Measurements from ENCODE around the gene RPL26.
"Not testable (repeated sequence)": the region's sequence is repeated elsewhere in the genome, so short reads cannot be mapped to it uniquely, and the experiment has no call there.

RPL26 gene

DNA sequence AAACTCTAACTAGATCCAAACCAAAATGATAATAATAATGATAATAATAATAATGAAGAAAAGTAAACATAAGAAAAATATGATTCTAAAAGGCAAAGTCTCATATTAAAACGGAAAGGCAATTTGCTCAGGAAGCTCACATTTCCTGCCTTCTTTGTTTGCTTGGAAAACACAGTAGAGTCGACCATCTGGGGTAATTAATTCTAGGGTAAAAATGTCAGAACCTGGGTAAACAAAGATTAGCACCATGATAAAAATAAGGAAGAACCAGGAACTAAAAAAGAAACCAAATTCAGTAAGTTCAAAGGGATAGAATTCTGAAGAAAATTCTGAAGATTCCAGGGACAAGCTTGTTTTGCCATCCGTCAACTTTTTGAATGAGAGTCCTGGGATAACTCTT is 22.7 kb downstream of the RPL26 start:
- no peak for DNase-seq (ENCODE audit: insufficient read length)

DNA sequence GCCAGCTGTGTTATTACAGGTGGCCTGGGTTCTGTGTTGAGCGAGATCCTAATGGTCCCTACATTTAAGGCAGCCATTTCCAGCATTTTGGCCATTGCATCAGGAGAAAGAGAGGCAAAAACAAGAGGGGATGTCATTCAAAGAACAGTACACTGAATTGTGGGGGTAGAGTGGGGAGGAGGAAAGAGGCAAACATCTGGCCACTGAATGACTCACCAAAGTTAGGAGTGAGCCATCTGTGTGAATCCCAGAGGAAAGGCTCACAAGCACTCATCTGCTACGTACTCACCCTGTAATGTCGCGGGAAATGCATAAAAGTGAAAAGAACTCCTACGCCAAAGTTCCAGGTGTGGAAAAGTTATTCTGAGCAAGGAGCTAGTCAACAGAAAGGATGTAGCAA is 23.2 kb downstream of the RPL26 start:
- no peak for DNase-seq (ENCODE audit: insufficient read length)
- FAIRE-seq, result no peak
- no peak for TF ChIP-seq POLR2AphosphoS5 (IDR thresholded peaks at IDR 0.05; ENCODE audit: low read depth, low read length)
- no peak for TF ChIP-seq POLR2A (IDR thresholded peaks at IDR 0.05; ENCODE audit: low read depth, low read length)
- TF ChIP-seq TAF1 (IDR thresholded peaks at IDR 0.05; ENCODE audit: borderline replicate concordance, low read depth, low read length), result no peak

More for the DNA sequence above, 22.7 kb downstream of the RPL26 start:
- FAIRE-seq, result no peak
- TF ChIP-seq POLR2A (IDR thresholded peaks at IDR 0.05; ENCODE audit: low read depth, low read length) (no peak), TAF1 (IDR thresholded peaks at IDR 0.05; ENCODE audit: borderline replicate concordance, low read depth, low read length) (no peak), POLR2AphosphoS5 (IDR thresholded peaks at IDR 0.05; ENCODE audit: low read depth, low read length) (no peak)

DNA sequence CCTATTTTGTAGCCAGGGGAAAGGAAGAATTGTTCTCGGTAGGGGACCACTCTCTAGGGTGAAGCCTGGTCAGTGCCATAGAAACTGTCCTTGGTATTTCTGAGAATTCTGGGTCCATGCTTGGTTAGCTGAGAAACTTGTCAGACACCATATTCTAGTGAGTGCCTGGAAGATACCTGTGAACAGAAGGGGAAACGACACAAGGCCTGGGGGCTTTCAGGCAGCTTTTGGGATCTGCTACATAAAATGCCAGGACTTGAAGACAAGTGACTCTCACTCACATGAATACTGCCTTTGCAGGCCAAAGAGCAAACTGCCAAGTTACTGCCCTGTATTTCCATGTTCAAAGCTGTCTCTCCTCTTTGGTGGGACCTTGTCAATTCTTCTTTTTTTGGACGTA is 25.1 kb downstream of the RPL26 start:
- FAIRE-seq (no peak), DNase-seq (ENCODE audit: insufficient read length) (no peak)
- TF ChIP-seq TAF1 (IDR thresholded peaks at IDR 0.05; ENCODE audit: borderline replicate concordance, low read depth, low read length) (no peak), POLR2A (IDR thresholded peaks at IDR 0.05; ENCODE audit: low read depth, low read length) (no peak), POLR2AphosphoS5 (IDR thresholded peaks at IDR 0.05; ENCODE audit: low read depth, low read length) (no peak)

DNA sequence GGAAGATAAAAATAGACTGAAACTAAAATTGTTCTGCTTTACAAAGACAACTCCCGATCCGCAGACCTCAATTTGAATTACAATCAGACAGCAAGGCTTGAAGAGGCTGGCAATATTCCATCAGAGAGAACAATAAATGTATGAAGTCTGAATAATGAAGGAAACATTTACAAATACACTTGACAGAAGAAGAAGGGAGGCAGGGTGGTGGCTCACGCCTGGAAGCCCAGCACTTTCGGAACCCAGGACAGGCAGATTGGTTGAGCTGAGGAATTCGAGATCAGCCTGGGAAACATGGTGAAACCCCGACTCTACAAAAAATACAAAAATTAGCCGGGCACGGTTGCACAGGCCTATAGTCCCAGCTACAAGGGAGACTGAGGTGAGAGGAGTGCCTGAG is 28.8 kb downstream of the RPL26 start:
- DNase-seq (ENCODE audit: insufficient read length), result no peak
- FAIRE-seq, result no peak
- TF ChIP-seq POLR2A (IDR thresholded peaks at IDR 0.05; ENCODE audit: low read depth, low read length) (no peak), TAF1 (IDR thresholded peaks at IDR 0.05; ENCODE audit: borderline replicate concordance, low read depth, low read length) (no peak), POLR2AphosphoS5 (IDR thresholded peaks at IDR 0.05; ENCODE audit: low read depth, low read length) (no peak)

DNA sequence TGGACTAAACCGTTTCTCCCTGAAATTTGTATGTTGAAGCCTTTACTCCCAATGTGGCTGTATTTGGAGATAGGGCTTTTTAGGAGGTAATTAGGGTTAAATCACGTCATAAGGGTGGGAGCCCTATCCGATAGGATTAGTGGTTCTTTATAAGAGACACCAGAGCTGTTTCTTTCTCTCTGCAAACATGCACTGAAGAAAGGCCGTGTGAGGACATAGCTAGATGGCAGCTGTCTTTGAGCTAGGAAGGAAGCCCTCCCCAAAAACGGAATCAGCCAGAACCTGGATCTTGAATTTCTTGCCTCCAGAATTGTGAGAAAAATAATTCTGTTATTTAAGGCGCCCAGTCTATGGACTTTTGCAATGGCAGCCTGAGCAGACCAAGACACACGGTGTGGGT is 29.3 kb downstream of the RPL26 start:
- FAIRE-seq (no peak), DNase-seq (ENCODE audit: insufficient read length) (no peak)
- no peak for TF ChIP-seq POLR2A (IDR thresholded peaks at IDR 0.05; ENCODE audit: low read depth, low read length)
- TF ChIP-seq POLR2AphosphoS5 (IDR thresholded peaks at IDR 0.05; ENCODE audit: low read depth, low read length), result no peak
- no peak for TF ChIP-seq TAF1 (IDR thresholded peaks at IDR 0.05; ENCODE audit: borderline replicate concordance, low read depth, low read length)

DNA sequence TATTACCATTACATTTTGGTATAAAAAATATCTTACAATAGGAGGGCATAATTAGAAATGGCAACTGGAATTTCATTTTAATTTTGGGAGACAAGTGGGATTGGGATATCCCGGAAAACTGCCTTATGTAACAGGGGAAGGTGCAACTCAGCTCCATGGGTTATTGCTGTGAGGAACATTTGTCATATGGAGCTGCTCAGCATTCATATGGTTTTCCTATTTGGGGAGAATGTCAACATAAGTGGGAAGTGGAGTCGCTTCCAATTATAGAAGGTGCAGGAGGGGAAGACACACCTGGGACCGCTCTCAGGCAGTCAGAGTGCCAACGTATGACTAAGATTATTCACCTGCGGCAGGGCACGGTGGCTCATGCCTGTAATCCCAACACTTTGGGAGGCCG is 32.7 kb downstream of the RPL26 start:
- FAIRE-seq, result no peak
- TF ChIP-seq POLR2A (IDR thresholded peaks at IDR 0.05; ENCODE audit: low read depth, low read length) (no peak), POLR2AphosphoS5 (IDR thresholded peaks at IDR 0.05; ENCODE audit: low read depth, low read length) (no peak), TAF1 (IDR thresholded peaks at IDR 0.05; ENCODE audit: borderline replicate concordance, low read depth, low read length) (no peak)

DNA sequence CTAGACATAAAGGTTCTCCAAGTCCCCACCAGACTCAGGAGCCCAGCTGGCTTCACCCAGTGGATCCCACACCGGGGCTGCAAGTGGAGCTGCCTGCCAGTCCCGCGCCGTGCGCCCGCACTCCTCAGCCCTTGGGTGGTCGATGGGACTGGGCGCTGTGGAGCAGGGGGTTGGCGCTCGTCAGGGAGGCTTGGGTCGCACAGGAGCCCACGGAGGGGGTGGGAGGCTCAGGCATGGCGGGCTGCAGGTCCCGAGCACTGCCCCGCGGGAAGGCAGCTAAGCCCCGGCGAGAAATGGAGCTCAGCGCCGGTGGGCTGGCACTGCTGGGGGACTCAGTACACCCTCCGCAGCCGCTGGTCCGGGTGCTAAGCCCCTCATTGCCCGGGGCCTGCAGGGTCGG is 36.0 kb downstream of the RPL26 start:
- not testable (repeated sequence) for FAIRE-seq; DNase-seq (ENCODE audit: insufficient read length)

More for the DNA sequence above, 32.7 kb downstream of the RPL26 start:
- no peak for DNase-seq (ENCODE audit: insufficient read length)

DNA sequence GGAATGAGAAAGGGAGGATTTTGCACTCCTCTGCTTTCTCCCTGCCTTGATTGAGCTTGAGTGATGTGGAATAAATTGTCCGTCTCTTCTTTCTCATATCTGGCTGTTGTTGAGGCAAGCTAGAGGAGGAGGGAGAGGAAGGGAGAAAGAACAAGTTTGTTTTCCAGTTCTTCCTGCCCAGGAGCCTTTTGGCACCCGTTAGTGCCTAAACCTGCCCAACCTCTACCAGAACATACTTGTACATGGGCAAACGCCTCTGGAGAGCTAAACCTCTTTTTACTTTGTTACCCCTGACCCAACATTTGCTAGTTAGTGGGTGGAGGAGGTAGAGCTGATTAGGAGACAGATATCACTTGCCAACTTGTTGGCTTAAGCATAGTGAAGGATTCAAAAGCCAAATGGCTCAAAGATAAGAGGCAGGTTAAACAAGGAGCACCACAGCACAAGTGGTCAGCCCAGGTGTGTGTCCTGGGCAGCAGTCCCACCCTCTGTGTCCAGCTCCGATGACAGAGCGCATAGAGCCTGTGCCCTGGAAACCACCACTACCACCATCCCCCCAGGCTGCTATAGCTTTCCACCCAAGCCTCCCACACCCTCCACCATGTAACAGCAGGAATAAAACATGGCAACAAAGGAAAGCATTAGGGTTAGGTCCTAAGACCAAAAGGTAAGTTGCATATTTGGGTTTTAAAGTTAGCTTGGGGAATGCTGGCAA is 36.9 kb downstream of the RPL26 start:
- DNase-seq (ENCODE audit: insufficient read length) (no peak), FAIRE-seq (no peak)
- TF ChIP-seq POLR2A (IDR thresholded peaks at IDR 0.05; ENCODE audit: low read depth, low read length), result no peak
- TF ChIP-seq TAF1 (IDR thresholded peaks at IDR 0.05; ENCODE audit: borderline replicate concordance, low read depth, low read length), result no peak
- no peak for TF ChIP-seq POLR2AphosphoS5 (IDR thresholded peaks at IDR 0.05; ENCODE audit: low read depth, low read length)

DNA sequence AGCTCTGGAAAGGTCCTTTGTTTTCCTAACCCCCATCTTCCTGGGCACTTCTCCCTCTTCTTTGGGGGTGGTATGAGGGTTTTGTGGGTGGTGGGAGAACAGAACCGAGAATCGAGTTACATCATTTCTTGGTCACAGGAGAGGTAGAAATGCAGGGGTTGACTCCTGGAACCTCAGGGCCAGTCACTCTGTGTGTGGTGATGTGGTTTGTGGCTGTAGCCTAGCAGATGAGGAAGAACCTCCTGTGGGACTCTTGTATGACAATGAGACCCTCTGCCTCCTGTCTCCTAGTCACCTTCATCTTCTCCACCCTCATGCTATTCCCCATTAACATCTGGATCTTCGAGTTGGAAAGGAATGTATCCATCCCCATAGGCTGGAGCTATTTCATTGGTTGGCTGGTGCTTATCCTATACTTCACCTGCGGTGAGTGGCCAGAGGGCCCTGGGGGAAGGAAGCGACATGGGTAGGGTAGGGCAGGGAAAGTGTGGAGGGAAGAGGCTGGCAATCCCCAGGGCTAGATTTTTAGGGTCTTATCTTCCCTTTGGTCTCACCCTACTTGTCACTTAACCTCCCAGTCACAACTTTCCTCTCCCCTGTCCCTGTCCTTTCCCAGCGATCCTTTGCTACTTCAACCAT is 37.8 kb downstream of the RPL26 start:
- TF ChIP-seq POLR2A (IDR thresholded peaks at IDR 0.05; ENCODE audit: low read depth, low read length) (no peak), TAF1 (IDR thresholded peaks at IDR 0.05; ENCODE audit: borderline replicate concordance, low read depth, low read length) (no peak), POLR2AphosphoS5 (IDR thresholded peaks at IDR 0.05; ENCODE audit: low read depth, low read length) (no peak)
- FAIRE-seq (no peak), DNase-seq (ENCODE audit: insufficient read length) (no peak)

DNA sequence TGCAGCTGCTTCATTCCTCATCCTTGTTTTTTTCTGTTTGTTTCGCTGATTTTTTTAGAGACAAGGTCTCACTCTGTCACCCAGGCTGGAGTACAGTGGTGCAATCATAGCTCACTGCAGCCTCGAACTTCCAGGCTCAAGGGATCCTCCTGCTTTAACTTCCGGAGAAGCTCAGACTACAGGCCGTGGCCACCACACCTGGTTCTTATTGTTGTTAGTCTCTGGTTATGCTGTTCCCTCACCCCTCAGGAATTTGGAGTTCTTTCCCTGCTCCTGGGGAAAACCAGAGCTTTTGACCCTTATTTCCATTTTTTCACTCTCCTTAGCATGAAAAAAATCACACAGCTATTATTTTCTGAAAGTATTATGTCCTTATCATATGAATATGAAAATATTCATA is 41.5 kb downstream of the RPL26 start:
- TF ChIP-seq POLR2A (IDR thresholded peaks at IDR 0.05; ENCODE audit: low read depth, low read length) (no peak), POLR2AphosphoS5 (IDR thresholded peaks at IDR 0.05; ENCODE audit: low read depth, low read length) (no peak), TAF1 (IDR thresholded peaks at IDR 0.05; ENCODE audit: borderline replicate concordance, low read depth, low read length) (no peak)
- no peak for FAIRE-seq
- no peak for DNase-seq (ENCODE audit: insufficient read length)

DNA sequence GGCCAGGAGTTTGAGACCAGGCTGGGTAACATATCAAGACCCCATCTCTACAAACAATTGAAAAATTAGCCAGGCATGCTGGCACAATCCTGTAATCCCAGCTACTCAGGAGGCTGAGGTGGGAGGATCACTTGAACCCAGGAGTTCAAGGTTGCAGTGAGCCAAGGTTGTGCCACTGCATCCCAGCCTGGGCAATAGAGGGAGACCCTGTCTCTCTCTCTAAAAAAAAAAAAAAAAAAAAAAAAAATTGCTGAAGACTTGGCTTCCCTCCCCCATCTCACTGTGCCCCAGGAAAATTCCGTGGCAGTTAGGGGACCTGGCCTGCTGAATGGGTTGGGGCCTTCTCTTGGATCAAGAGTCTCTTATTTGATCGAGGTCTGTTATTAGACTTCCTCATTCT is 43.5 kb downstream of the RPL26 start, which contains the start of gene ODF4:
Gene ODF4 (plus strand): TSS at position 301 of the 400 bp plus-strand sequence. CDS start 212 bp downstream, outside the sequence.
- FAIRE-seq, result no peak
- TF ChIP-seq POLR2A (IDR thresholded peaks at IDR 0.05; ENCODE audit: low read depth, low read length) (no peak), TAF1 (IDR thresholded peaks at IDR 0.05; ENCODE audit: borderline replicate concordance, low read depth, low read length) (no peak), POLR2AphosphoS5 (IDR thresholded peaks at IDR 0.05; ENCODE audit: low read depth, low read length) (no peak)
- DNase-seq (ENCODE audit: insufficient read length), result no peak

DNA sequence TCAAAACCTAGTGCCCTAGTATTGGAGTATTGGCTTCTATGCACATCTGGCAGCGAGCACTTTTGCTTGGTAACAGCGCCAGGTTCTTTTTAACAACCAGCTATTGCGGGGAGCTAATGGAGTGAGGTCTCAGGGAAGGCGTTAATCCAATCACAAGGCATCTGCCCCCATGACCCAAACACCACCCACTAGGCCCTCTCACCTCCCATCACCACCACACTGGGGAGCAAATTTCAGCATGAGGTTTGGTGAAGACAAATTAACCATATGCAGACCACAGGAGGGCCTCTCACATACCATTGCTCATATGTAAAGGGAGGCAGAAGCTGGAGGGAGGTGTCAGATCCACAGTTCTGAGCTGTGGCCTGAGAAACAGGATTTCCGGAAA is 44.2 kb downstream of the RPL26 start:
- no peak for DNase-seq (ENCODE audit: insufficient read length)
- FAIRE-seq, result no peak
- TF ChIP-seq POLR2A (IDR thresholded peaks at IDR 0.05; ENCODE audit: low read depth, low read length), result no peak

All from GM12892 (cell line).